Activated CD8-positive, alpha-beta T cell treated with anti-CD3 and anti-CD28 coated beads for 36 hours (primary cell): Measurements from ENCODE around the gene KIAA0586. TPM values are rescaled to one million over a fixed set of nuclear protein-coding genes. Genes with fewer than 3 reads are reported as not detected.
"Not testable (repeated sequence)": the region's sequence is repeated elsewhere in the genome, so short reads cannot be mapped to it uniquely, and the experiment has no call there.

ENCODE experiments used
- ATAC-seq: fragments of 200-7000 bp; cut with Tn5 transposase; one replicate; pipeline ENCODE4 v1.10.0; 2021; ENCODE audit warnings: mild to moderate bottlenecking, moderate library complexity
- CTCF ChIA-PET: fragments of 350-600 bp; sonication (Branson Sonifier 250); formaldehyde crosslinking; loops from one replicate; lab custom pipeline; 2021; ENCODE audit warnings: antibody characterized with exemption; lab: Charles Lee
- POLR2A ChIA-PET: fragments of 350-600 bp; sonication (Branson Sonifier 250); formaldehyde crosslinking; loops from one replicate; lab custom pipeline; 2021; ENCODE audit warnings: antibody characterized with exemption; lab: Charles Lee
- DNase-seq: peaks from one replicate; pipeline ENCODE4 v3.0.0-alpha.2; 2020
- H3K27ac Mint-ChIP-seq: one replicate; pipeline ENCODE4 v1.8.0; 2021; ENCODE audit warnings: mild to moderate bottlenecking, mixed read lengths
- H3K27me3 Mint-ChIP-seq: one replicate; pipeline ENCODE4 v1.8.0; 2021; ENCODE audit warnings: mixed read lengths
- H3K36me3 Mint-ChIP-seq: one replicate; pipeline ENCODE4 v1.8.0; 2021; ENCODE audit warnings: low read depth, mixed read lengths
- H3K4me1 Mint-ChIP-seq: one replicate; pipeline ENCODE4 v1.8.0; 2021; ENCODE audit warnings: low read depth, mixed read lengths
- H3K4me3 Mint-ChIP-seq: one replicate; pipeline ENCODE4 v1.8.0; 2021; ENCODE audit warnings: mild to moderate bottlenecking, moderate library complexity, mixed read lengths
- H3K9me3 Mint-ChIP-seq: one replicate; pipeline ENCODE4 v1.8.0; 2021; ENCODE audit warnings: mixed read lengths
- intact Hi-C: fragments of 100-400 bp; cut with micrococcal nuclease; formaldehyde crosslinking; loops from one replicate; pipeline ENCODE4 v1.10.0; 2022
- total RNA-seq, 2 experiments: library from RNA; stranded (reverse); gene quantifications; one replicate each; pipeline ENCODE4 v1.2.3, GENCODE V29; 2021
- TF ChIP-seq, protein P1 (sequence below): fragments of 200-600 bp; IDR thresholded peaks from one replicate; pipeline ENCODE4 v1.8.0; 2022; ENCODE audit warnings: antibody characterized with exemption, mild to moderate bottlenecking

The KIAA0586 gene
- total RNA-seq, 2 experiments from 2014 or later, result 23.4 TPM

GRCh38 chr14:58414845-58415244 lies 12.7 kb upstream of the KIAA0586 start:
- no peak for ATAC-seq
- H3K27me3 Mint-ChIP-seq, result no peaks in the 10 kb centered on the region
- H3K9me3 Mint-ChIP-seq, result peaks cover 1% of the 10 kb centered on the region
- peaks cover 55% of the 10 kb centered on the region for H3K36me3 Mint-ChIP-seq
- no peak overlapping the region for H3K4me3 Mint-ChIP-seq
- ChIA-PET CTCF (no interaction called here), POLR2A (no interaction called here)
- intact Hi-C loops, result no loop called here
- DNase-seq, result no peak
- H3K4me1 Mint-ChIP-seq, result peaks cover 24% of the 10 kb centered on the region
- TF ChIP-seq, protein P1, sequence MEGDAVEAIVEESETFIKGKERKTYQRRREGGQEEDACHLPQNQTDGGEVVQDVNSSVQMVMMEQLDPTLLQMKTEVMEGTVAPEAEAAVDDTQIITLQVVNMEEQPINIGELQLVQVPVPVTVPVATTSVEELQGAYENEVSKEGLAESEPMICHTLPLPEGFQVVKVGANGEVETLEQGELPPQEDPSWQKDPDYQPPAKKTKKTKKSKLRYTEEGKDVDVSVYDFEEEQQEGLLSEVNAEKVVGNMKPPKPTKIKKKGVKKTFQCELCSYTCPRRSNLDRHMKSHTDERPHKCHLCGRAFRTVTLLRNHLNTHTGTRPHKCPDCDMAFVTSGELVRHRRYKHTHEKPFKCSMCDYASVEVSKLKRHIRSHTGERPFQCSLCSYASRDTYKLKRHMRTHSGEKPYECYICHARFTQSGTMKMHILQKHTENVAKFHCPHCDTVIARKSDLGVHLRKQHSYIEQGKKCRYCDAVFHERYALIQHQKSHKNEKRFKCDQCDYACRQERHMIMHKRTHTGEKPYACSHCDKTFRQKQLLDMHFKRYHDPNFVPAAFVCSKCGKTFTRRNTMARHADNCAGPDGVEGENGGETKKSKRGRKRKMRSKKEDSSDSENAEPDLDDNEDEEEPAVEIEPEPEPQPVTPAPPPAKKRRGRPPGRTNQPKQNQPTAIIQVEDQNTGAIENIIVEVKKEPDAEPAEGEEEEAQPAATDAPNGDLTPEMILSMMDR, result no peak
- no peak overlapping the region for H3K27ac Mint-ChIP-seq

DNA sequence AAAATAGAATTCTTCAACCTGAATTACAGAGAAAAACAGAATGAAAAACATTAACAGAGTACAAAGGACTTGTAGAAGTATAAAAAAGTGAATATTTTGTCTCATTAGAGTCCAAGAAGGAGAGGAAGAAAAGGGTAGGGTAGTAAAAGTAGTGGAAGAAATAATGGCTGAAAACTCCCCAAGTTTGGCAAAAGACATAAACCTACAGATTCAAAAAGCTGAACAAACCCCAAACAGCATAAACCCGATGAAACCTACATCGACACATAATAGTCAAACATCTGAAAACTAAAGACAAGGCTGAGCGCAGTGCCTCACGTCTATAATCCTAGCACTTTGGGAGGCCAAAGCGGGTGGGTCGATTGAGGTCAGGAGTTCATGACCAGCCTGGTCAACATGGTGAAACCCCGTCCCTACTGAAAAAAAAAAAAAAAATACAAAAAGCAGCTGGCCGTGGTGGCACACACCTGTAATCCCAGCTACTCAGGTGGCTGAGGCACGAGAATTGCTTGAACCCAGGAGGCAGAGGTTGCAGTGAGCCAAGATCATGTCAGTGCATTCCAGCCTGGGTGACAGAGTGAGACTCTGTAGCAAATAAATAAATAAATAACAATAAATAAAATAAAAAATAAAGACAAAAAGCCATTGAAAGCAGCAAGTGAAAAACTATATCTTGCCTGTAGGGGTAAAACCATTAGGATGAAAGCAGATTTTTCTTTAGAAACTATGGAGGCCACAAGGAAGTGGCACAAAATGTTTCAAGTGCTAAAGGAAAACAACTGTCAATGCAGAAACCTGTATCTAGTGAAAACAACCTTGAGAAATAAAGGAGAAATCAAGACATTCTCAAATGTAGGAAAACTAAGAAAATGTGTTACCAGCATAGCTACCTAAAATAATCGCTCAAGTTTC lies 11.6 kb upstream of the KIAA0586 start:
- Mint-ChIP-seq H3K36me3 (peaks cover 56% of the 10 kb centered on the region), H3K27me3 (no peaks in the 10 kb centered on the region), H3K9me3 (peaks cover 1% of the 10 kb centered on the region), H3K4me1 (peaks cover 26% of the 10 kb centered on the region), H3K4me3 (no peak overlapping the region), H3K27ac (peak overlapping the region; percentile 27)
- no peak for ATAC-seq
- ChIA-PET CTCF (no interaction called here), POLR2A (interaction anchor here (1.0 kb wide), 1 partner anchor 12 kb away, joined by 3 read pairs; the partner anchor contains the start of genes KIAA0586 and TIMM9)
- no peak for DNase-seq
- TF ChIP-seq, protein P1, result no peak
- intact Hi-C loops, result no loop called here

DNA sequence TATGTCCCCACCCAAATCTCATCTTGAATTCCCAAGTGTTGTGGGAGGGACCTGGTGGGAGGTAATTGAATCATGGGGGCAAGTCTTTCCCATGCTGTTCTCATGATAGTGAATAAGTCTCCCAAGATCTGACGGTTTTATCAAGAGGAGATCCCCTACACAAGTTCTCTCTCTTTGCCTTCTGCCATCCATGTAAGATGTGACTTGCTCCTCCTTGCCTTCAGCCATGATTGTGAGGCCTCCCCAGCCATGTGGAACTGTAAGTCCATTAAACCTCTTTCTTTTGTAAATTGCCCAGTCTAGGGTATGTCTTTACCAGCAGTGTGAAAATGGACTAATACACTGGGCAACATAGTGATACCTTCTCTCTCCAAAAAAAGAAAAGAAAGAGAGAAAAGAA lies 10.6 kb upstream of the KIAA0586 start:
- H3K4me3 Mint-ChIP-seq, DNase-seq, H3K9me3 Mint-ChIP-seq, H3K27ac Mint-ChIP-seq, intact Hi-C loops, H3K27me3 Mint-ChIP-seq, ATAC-seq, CTCF ChIA-PET: not testable (repeated sequence)
- H3K4me1 Mint-ChIP-seq, result peaks cover 29% of the 10 kb centered on the region
- POLR2A ChIA-PET, result interaction anchor here (0.8 kb wide), 1 partner anchor 131 kb away, joined by 4 read pairs; no protein-coding TSS in a partner anchor
- H3K36me3 Mint-ChIP-seq, result peaks cover 56% of the 10 kb centered on the region

GRCh38 chr14:58426670-58427280 lies 744 bp upstream of the KIAA0586 start:
- intact Hi-C loops, result loop anchor here (5.0 to 10.0 kb wide), 2 partner anchors 132 to 184 kb away; partner anchors contain the start of genes ARID4A and PSMA3
- no peaks in the 10 kb centered on the region for H3K27me3 Mint-ChIP-seq
- peaks cover 33% of the 10 kb centered on the region for H3K4me1 Mint-ChIP-seq
- peak; percentile 52 for DNase-seq
- ATAC-seq, result peak; percentile 22
- CTCF ChIA-PET, result interaction anchor here (1.6 kb wide), 1 partner anchor 32 kb away, joined by 12 read pairs; the partner anchor contains the start of gene TOMM20L
- H3K36me3 Mint-ChIP-seq, result peaks cover 30% of the 10 kb centered on the region
- POLR2A ChIA-PET, result interaction anchor here (0.6 to 3.8 kb wide), 15 partner anchors 15 to 1834 kb away, joined by 3 to 20 read pairs (median 4); partner anchors contain the start of genes ACTR10, AP5M1, ARID4A and EXOC5
- H3K27ac Mint-ChIP-seq, result peak overlapping the region; percentile 99
- no peaks in the 10 kb centered on the region for H3K9me3 Mint-ChIP-seq
- H3K4me3 Mint-ChIP-seq, result peak overlapping the region; percentile 88
- TF ChIP-seq, protein P1, result no peak

- peaks cover 31% of the 10 kb centered on the region for H3K36me3 Mint-ChIP-seq
- peak overlapping the region; percentile 99 for H3K27ac Mint-ChIP-seq
- intact Hi-C loops, result loop anchor here (5.0 to 10.0 kb wide), 2 partner anchors 133 to 186 kb away; partner anchors contain the start of genes ARID4A and PSMA3
- no peaks in the 10 kb centered on the region for H3K27me3 Mint-ChIP-seq
- peaks cover 33% of the 10 kb centered on the region for H3K4me1 Mint-ChIP-seq
- TF ChIP-seq, protein P1, result no peak
- peak; percentile 17 for DNase-seq
- no peaks in the 10 kb centered on the region for H3K9me3 Mint-ChIP-seq
- ChIA-PET POLR2A (interaction anchor here (0.9 to 3.8 kb wide), 9 partner anchors 12 to 229 kb away, joined by 3 to 20 read pairs (median 5); partner anchors contain the start of genes ACTR10, ARID4A, PSMA3 and TOMM20L), CTCF (interaction anchor here (1.4 to 1.6 kb wide), 2 partner anchors 33 to 152 kb away, joined by 4 to 12 read pairs; partner anchors contain the start of gene TOMM20L)
- ATAC-seq, result no peak
- H3K4me3 Mint-ChIP-seq, result peak overlapping the region; percentile 88
These were observed 682 bp downstream of the KIAA0586 start for GRCh38 chr14:58428118-58428683.
